Retinal pigment epithelial cell (primary cell): ENCODE results near the gene TMEM9.
"Not testable (repeated sequence)": the region's sequence is repeated elsewhere in the genome, so short reads cannot be mapped to it uniquely, and the experiment has no call there.

Experiments used
- DNase-seq: peaks from one replicate; pipeline ENCODE4 v3.0.0-alpha.2; 2010; ENCODE audit warnings: low read depth
- H3K4me3 ChIP-seq: 2 replicates; pipeline ENCODE4 v1.5.1; 2011; ENCODE audit warnings: mild to moderate bottlenecking, low read length, control low read depth, moderate library complexity
- TF ChIP-seq, protein P1 (sequence below): conservative IDR thresholded peaks from 2 replicates; pipeline ENCODE4 v1.5.1; 2011; ENCODE audit warnings: low read depth, low read length, control low read depth, inconsistent platforms

TMEM9 gene

DNA sequence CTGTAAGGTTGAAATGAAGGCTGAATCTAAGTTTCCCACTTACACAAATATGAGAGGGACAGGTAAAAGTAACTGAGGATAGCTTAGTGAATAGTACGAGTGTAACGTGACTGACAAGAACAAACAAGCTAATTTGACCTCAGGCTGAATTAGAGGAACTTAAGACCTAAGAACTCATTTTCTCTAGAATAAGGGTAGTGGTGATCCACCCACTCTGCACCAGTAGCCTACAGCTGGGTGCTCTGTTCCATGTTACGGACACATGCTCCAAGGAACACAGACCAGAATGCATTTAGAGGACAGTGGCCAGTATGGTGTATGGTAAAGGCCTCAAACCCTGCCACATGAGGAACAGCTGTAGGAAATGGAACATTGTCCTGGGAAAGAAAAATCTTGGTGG is 14.9 kb upstream of the TMEM9 start:
- DNase-seq = no peak
- TF ChIP-seq, protein P1, sequence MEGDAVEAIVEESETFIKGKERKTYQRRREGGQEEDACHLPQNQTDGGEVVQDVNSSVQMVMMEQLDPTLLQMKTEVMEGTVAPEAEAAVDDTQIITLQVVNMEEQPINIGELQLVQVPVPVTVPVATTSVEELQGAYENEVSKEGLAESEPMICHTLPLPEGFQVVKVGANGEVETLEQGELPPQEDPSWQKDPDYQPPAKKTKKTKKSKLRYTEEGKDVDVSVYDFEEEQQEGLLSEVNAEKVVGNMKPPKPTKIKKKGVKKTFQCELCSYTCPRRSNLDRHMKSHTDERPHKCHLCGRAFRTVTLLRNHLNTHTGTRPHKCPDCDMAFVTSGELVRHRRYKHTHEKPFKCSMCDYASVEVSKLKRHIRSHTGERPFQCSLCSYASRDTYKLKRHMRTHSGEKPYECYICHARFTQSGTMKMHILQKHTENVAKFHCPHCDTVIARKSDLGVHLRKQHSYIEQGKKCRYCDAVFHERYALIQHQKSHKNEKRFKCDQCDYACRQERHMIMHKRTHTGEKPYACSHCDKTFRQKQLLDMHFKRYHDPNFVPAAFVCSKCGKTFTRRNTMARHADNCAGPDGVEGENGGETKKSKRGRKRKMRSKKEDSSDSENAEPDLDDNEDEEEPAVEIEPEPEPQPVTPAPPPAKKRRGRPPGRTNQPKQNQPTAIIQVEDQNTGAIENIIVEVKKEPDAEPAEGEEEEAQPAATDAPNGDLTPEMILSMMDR = no peak
- H3K4me3 ChIP-seq = no peak overlapping the region

DNA sequence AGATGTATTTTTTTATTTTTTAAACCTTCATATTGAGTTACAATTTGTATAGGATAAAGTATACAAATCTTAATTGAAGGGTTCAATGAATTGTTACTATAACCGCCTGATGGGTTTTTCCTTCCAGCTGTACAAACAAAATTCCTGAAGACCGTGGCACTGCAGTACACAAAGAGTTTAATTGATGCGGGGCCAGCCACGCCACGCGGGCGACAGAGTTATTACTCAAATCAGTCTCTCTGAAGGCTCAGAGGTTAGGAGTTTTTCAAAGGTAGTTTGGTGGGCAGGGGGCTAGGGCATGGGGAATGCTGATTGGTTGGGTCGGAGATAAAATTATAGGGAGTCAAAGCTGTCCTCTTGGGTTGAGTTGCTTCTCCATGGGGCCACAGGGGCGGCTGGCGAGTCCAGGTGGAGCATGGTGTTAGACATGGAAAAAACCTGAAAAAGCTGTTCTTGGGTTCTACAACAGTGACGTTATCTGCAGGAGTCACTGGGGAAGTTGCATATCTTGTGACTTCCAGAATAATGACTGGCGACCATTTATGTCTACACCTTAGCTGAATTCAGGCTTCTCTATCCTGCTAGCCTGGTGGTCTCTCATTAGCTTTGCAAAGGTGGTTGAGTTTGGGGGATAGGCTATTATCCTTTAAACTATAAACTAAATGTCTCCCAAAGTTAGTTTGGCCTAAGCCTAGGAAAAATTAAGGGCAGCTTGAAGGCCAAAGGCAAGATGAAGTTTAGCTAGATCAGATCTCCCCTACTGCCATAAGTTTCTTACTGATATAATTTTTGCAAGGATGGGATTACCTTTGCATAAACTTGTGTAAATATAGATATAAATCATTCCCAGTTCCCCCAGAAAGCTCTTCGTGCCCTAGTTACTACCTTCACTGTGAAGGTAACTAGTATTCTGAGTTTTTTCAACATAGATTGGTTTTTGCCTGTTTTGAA is 13.0 kb upstream of the TMEM9 start:
- no peak for DNase-seq
- H3K4me3 ChIP-seq = no peak overlapping the region
- TF ChIP-seq, protein P1 = no peak

DNA sequence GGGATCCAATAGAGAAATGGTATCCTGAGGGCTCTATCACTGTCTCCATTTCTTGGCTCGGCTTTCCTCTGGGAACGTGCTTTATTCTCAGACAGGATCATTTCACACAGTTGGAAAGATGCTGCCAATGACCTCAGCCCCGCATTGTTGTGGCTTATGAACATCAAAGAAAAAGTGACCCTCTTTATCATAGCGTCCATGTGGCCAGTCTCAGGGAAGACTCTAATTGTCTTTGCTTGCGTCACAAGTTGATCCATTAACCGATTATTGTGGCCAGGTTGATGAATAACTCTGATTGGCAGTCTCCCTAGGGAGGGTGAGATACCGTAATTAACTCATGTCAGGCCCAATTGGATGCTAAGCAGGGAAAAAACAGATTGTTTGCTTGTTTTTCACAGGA is 10.4 kb upstream of the TMEM9 start:
- TF ChIP-seq, protein P1 = no peak
- no peak overlapping the region for H3K4me3 ChIP-seq
- DNase-seq = no peak

DNA sequence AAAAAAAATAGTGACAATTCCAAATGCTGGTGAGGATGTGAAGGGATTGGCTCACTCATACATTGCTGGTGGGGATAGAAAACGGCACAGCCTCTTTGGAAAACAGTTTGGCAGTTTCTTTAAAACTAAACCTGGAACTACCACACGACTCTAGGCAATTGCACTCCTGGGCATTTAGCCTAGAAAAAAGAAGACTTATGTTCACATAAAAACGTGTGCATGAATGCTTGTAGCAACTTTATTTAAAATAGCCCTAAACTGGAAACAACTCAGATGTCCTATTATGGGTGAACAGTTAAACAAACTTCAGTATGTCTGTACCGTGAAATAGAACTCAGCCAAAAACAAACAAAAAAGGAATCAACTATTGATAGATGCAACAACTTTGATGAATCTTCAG is 9.4 kb upstream of the TMEM9 start:
- TF ChIP-seq, protein P1 = no peak
- no peak overlapping the region for H3K4me3 ChIP-seq
- DNase-seq = no peak

DNA sequence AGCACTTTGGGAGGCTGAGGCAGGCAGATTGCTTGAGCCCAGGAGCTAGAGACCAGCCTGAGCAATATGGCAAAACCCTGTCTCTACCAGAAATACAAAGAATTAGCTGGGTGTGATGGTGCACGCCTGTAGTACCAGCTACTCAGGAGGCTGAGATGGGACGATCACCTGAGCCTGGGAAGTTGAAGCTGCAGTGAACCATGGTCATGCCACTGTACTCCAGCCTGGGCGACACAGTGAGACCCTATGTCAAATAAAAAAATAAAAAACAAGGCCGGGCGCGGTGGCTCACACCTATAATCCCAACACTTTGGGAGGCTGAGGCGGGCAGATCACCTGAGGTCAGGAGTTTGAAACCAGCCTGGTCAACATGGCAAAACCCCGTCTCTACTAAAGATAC is 8.8 kb upstream of the TMEM9 start:
- H3K4me3 ChIP-seq = not testable (repeated sequence)

DNA sequence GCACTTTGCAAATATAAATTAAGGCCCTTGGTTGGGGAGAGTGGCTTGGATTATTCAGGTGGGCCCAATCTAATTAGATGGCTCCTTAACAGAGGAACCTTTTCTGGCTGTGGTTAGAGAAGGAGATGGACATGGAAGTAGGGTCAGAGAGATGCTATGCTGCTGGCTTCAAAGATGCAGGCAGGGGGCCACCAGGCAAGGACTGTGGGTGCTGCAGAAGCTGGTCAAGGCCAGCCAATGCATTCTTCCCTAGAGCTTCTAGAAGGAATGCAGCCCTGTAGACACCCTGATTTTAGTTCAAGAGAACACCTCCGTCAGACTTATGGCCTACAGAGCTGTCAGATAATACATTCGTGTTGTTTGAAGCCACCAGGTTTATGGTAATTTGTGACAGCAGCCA is 3.7 kb upstream of the TMEM9 start:
- no peak overlapping the region for H3K4me3 ChIP-seq
- TF ChIP-seq, protein P1 = no peak
- DNase-seq = no peak

More for the DNA sequence above, 8.8 kb upstream of the TMEM9 start:
- DNase-seq = not testable (repeated sequence)

DNA sequence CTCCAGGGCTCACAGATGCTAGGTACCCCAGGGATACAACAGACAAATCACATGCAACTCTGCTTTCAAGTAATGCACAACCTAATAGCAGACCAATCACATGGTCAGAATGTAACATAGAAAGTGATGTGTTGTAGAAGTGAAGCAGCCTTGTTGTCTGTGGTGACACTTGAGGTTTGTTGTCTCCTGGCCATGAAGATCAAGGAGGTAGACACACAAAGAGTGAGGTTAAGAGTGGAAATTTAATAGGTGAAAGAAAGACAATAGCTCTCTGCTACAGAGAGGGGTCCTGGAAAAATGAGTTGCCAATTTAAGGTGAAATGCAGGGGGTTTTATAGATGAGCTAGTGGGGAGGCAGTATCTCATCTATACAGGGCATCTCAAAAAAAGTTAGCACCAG is 2.5 kb upstream of the TMEM9 start:
- TF ChIP-seq, protein P1 = no peak
- DNase-seq = no peak
- H3K4me3 ChIP-seq = no peak overlapping the region
